CD1c-positive myeloid dendritic cell (primary cell): ENCODE measurements around the gene OR51B2.
"Not testable (repeated sequence)": the region's sequence is repeated elsewhere in the genome, so short reads cannot be mapped to it uniquely, and the experiment has no call there.

Experiments
- DNase-seq: peaks from one replicate; pipeline ENCODE4 v3.0.0-alpha.2; 2016; ENCODE audit errors: extremely low spot score

The OR51B2 gene

DNA sequence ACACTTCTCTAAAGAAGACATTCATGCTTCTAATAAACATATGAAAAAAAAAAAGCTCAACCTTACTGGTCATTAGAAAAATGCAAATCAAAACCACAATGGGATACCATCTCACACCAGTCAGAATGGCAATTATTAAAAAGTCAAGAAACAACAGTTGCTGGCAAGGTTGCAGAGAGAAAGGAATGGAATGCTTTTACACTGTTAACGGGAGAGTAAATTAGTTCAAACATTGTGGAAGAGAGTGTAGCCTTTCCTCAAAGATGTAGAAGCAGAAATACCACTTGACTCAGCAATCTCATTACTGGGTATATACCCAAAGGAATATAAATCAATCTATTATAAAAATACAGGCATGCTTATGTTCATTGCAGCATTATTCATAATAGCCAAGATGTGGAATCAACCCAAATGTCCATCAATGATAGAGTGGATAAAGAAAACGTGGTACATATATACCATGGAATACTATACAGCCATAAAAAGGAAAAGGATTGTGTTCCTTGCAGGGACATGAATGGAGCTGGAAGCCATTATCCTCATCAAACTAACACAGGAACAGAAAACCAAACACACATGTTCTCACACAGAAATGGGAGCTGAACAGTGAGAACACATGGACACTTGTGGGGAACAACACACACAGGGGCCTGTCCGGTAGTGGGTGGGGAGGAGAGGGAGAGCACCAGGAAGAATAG lies 10.6 kb downstream of the OR51B2 start:
- not testable (repeated sequence) for DNase-seq

DNA sequence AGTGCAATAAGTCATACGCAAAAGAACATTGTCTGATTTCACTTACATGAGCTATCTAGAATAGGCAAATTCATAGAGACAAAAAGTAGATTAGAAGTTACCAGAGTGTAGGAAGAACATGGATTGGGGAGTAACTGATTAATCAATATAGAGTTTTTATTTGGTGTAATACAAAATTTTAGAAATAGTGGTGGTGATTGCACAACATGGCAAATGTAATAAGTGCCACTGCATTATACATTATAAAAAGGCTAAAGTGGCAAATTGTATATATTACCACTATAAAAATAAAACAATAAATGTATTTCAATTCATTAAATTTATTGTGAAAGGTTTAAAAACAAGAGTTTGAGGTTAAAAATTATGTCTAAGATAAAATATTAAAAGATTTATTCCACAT lies 13.7 kb downstream of the OR51B2 start:
- no peak for DNase-seq

DNA sequence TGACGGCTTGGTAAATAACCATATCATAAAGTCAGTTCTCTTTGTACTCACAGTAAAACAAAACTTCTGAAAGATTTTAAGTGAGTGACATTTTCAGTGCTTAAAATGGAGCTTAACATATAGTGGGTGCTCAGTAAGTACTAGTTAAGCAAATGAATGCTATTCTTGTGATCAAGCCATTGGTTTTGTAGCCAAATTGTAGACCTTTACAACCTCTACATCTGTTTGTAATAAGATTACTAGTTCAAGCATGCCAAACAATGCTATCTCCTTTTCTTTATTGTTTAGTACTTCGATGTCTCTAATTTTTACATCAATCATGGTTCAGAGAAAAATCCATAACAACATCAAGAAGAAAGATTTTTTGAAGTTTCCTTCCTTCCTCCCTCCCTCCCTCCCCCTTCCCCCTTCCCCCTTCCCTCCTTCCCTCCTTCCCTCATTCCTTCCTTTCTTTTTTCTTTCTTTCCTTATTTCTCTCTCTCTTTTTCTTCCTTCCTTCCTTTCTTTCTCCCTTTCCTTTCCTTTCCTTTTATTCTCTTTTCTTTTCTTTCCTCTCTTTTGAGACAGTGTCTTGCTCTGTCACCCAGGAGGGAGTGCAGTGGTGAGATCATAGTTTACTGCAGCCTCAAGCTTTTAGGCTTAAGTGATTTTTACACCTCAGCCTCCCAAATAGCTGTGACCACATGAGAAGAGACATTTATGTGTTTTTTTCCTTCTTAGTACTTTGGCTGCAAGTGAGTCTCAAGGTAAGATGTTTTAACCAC lies 16.7 kb downstream of the OR51B2 start:
- no peak for DNase-seq

DNA sequence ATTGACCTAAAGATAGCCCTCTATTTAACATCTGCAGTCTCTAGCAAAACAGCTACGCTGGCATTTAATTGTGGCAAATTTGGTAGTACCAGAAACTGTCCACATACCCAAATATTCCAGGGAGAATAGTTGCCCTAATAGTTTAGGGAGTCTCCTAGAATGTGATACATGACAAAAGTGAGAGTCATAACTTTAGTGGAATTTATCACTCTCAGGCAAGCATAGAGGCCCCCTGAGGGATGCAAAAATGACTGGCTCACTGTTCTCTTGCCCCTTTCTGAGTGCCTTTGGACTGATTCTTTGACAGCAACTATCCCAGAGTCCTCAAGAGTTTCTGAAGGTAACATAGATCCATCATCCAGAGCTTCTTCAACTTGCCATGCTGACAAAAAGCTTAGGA lies 20.1 kb downstream of the OR51B2 start:
- DNase-seq: no peak

DNA sequence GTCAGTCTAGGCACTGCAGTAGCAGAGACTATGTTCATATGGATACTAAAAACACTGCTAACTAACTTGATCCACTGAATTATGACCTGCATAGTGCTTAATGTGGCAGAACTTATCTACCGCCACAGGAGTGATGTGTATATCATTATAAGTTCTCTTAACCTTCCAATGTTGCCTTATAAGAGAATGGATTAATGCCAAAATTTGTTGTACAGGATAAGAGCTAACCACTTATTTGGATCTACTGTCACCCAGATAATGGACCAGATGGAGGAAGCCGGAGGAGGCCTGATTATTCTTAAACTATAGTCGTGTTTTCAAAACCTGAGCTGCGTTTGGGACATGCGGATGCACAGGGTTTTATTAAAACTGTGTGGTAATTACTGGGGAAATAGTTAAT lies 20.5 kb downstream of the OR51B2 start:
- DNase-seq: no peak

DNA sequence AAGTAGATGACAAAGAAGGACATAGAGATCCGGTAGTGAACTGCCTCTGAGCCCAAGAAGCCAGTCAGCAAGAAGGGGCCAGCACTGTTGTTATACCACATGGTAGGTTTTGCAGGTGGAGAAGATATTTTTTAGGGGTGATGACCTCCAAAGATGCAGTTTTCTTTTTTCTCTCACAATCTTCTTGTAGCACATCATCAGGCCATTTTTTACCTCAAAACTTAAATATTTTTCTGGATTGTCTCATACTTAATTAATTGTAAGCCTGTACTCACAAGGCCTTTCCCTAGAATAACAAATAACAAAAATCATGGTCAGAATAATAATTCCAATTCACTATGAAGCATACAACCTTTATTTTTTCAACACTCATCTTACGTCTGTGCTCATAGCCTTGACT lies 22.3 kb downstream of the OR51B2 start, which contains the start of gene OR51B4:
OR51B4 (minus strand) TSS at position 101 of the 400 bp plus-strand sequence; CDS start at position 101, 0 bp downstream.
- DNase-seq: no peak

DNA sequence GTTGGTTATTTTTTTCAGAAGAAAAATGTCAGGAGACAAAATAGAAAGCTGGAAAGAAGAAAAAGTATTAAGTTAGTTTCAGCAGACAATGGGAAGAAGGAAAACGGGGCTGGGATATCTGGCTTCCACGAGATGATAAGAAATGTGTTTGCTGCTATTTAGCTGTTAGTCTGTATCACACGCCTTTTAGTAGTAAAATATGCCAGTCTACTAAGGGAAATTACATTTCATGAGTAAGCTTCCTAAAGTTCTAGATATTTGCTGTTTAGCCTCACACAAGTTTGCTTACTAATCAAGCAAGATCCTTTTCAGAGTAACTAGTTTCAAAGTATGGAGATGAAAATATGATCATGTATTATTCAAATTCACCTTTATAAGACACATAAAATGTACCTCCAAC lies 23.8 kb downstream of the OR51B2 start:
- no peak for DNase-seq

DNA sequence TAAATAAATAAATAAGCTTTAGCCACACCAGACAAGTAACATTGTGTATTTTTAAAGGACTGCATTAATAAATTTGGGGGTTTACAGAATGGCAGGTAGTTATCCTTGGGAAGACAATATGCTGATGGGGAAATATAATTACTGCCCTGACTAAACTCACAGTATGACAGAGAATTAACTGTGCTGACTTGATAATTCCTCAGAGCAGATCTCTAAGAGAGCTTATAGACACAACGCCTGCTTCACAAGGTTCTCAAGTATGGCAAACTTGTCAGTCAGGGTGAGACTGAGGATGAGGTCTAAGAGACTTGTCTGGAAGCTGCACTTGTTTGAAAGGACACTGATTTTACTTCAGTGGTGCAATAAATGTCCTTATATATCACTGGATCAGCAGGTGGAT lies 25.6 kb downstream of the OR51B2 start:
- DNase-seq: no peak

DNA sequence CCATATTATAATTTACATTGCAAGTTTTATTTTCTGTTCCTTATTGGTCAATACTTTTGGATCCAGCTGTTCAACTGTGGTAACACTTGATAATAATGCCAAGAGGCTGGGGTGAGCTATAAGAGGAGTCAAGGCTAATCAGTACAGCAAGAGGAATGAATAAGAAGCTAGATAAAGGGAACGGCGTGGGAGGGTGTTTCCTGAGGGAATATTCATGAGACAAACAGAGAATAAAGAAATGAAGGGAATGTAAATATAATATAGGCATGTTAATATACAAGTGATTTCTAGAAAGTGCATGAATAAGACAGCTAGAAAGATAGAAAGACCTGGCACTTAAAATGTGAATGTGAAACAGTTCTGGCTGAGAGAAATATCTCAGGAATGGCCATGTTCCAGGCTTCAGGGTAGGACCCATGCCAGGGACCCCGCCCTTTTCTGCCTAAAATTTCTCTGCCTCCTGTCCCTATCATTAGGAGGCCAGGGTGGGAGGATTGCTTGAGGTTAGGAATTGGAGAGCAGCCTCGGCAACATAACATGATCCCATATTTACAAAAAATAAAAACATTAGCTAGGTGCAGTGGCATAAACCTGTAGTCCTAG lies 26.3 kb downstream of the OR51B2 start:
- no peak for DNase-seq

DNA sequence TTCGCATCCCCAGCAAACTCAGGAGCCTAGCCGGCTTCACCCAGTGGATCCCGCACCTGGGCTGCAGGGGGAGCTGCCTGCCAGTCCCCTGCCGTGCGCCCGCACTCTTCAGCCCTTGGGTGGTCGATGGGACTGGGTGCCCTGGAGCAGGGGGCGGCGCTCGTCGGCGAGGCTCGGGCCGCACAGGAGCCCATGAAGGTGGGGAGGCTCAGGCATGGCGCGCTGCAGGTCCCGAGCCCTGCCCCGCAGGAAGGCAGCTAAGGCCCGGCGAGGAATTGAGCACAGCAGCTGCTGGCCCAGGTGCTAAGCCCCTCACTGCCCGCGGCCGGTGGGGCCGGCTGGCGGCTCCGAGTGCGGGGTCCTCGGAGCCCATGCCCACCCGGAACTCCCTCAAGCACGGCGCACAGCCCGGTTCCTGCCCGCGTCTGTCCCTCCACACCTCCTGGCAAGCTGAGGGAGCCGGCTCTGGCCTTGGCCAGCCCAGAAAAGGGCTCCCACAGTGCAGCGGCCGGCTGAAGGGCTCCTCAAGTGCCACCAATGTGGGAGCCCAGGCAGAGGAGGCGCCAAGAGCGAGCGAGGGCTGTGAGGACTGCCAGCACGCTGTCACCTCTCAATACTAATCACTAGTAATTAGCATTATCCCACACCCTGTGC lies 29.6 kb downstream of the OR51B2 start:
- DNase-seq: not testable (repeated sequence)

DNA sequence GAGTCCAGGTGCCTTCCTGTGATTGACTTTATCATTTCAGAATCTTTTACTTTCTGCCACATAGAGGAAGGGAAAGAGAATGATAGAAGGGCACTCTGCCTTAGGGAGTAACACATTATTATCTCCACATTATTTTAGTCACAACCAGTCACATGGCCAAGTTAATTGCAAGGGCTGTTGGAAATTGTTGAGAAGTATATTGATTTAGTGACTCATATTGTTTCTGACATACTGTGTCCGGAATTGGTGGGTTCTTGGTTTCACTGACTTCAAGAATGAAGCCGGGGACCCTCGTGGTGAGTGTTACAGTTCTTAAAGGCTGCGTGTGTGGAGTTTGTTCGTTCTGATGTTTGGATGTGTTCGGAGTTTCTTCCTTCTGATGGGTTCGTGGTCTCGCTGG lies 31.1 kb downstream of the OR51B2 start:
- no peak for DNase-seq

DNA sequence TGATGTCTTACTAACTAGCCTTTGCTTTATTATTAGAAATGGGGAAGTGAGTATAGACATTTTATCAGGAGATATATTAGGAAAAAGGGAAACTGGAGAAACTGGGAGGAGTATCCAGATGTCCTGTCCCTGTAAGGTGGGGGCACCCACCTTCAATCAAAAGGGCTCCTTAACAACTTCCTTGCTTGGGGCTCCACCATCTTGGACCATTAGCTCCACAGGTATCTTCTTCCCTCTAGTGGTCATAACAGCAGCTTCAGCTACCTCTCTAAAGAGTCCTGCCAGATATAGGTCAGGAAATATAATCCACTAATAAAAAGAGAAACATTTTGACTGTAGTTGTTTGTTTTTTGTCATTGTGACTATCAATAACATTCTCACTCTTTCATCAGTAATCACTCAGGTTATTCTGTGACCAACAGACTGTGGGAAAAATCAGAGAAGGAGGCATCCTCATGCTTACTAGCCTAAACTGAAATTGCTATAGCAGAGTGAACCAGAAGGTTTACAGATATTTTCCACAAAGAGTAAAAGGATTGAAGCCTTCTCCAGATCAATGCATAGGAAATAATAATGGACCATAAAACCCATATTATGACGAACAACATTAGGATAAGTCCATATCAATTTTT lies 32.8 kb downstream of the OR51B2 start:
- no peak for DNase-seq

DNA sequence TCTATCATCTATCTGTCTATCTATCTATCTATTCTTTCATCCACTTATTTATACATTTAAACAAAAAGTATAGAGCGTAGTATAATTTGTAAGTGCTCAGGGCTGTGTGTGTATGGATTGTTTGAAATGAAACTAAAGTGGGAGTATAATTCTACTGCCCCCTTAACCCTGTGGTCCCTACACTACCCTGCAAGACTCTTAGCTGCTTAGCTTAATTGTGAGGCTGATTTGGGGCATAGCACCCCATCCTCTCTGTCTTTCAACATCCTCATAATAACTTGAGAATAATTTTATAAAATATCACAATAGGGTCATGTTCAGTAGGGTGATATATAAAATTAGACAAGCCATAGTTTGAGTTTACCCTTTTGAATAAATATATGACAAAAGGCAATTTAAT lies 34.0 kb downstream of the OR51B2 start:
- DNase-seq: no peak

DNA sequence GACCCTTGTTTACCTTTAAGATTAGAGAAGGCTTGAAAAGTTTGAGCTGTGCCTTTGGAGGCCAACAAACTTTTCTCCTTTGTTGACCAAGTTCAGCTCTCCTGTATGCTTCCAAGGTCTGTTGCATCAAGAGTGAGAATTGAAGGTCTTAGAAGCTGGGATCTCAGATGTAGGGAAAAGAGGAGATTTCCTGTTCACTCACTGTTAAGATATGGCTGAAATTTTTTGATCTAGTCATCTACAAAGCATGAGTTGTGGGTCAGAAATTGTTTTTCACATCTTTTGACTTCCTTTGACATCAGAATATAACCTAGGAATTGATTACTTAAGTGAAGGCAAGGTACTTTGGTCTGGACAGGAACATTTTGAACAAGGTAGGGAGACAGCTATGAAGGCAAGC lies 34.4 kb downstream of the OR51B2 start:
- DNase-seq: no peak

DNA sequence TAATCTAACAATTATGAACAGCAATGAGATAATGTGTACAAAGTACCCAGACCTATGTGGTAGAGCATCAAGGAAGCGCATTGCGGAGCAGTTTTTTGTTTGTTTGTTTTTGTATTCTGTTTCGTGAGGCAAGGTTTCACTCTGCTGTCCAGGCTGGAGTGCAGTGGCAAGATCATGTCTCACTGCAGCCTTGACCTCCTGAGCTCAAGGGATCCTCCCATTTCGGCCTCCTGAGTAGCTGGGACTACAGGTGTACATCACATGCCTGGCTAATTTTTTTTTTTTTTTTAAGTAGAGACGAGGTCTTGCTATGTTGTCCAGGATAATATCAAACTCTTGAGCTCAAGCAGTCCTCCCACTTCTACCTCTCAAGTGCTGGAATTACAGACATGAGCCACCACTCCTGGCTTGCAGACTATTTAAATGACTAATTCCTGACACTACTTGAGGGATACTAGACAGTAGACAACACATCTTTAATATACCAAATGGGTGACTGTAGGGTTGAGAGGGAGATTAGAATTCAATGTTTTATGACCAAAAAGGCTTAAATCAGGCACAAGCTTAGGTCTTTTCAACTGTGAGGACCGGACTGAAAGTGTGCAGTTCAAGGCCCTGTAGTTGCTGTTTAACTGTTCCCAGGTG lies 35.1 kb downstream of the OR51B2 start:
- no peak for DNase-seq

DNA sequence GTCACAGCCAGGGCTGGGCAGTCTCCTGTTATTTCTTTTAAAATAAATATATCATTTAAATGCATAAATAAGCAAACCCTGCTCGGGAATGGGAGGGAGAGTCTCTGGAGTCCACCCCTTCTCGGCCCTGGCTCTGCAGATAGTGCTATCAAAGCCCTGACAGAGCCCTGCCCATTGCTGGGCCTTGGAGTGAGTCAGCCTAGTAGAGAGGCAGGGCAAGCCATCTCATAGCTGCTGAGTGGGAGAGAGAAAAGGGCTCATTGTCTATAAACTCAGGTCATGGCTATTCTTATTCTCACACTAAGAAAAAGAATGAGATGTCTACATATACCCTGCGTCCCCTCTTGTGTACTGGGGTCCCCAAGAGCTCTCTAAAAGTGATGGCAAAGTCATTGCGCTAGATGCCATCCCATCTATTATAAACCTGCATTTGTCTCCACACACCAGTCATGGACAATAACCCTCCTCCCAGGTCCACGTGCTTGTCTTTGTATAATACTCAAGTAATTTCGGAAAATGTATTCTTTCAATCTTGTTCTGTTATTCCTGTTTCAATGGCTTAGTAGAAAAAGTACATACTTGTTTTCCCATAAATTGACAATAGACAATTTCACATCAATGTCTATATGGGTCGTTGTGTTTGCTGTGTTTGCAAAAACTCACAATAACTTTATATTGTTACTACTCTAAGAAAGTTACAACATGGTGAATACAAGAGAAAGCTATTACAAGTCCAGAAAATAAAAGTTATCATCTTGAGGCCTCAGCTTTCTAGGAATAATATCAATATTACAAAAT lies 35.8 kb downstream of the OR51B2 start:
- DNase-seq: no peak

DNA sequence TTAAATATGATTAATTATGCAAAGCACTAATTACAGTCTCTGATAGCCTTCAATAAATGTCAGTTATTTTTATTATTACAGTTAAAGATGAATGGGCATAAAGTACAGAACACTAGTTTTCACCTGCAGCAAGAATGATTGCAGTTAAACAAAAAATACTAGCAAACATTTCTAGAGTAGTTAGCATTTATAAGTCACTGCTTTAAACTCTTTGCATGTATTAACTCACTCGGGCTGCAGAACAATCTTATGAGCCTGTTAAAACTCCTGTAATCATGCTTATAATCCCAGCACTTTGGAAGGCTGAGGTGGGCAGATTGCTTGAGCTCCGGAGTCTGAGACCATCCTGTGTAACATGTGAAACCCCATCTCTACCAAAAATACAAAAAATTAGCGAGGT lies 37.2 kb downstream of the OR51B2 start:
- DNase-seq: no peak

DNA sequence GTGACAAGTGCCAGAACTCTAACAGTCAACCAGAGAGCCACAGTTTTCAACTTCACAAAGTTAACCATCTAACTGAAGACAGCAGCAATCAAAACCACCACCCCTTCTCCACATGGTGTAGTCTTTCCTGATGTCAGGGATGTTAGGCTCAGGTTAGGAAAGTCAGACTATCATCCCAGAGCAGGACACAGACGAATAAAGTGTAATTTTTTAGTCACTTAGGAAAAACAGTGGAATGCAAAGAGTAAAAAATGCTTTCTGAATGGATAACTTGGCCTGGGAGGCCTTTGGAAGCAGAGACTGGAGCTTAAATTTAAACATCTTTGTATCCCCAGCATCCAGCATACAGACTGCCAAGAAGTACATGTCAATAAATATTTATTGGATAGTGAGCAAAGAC lies 37.7 kb downstream of the OR51B2 start:
- DNase-seq: no peak

DNA sequence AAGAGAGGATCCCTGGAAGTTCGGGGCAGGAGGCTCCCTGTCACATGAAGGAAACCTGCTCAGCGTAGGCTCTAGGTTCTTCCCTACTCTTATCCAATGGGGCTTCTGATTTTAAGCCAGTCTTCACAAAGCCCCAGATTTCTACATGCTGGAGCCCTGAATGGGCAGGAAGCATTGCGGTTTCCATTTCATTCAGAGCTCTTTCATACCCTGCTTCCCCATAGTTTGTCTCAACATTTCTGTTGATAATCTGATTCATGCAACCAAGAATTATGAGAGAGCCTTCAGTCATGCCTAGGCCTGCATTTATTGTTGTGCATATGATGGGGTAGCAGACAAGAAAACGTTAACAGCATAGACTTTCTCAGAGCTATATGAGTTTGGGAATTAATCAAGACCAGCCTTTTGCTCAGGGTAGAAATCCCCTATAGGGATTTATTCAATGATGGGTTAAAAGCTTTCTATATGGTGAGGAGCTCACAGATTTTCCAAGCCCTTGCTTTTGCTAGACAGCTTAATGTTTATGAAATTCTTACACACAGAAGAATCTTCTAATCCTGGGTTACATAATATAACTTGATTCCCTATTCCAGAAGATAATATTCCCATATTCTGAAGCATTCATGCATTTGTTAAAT lies 38.3 kb downstream of the OR51B2 start:
- no peak for DNase-seq

DNA sequence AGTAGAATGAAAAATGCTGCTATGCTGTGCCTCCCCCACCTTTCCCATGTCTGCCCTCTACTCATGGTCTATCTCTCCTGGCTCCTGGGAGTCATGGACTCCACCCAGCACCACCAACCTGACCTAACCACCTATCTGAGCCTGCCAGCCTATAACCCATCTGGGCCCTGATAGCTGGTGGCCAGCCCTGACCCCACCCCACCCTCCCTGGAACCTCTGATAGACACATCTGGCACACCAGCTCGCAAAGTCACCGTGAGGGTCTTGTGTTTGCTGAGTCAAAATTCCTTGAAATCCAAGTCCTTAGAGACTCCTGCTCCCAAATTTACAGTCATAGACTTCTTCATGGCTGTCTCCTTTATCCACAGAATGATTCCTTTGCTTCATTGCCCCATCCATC lies 39.5 kb downstream of the OR51B2 start:
- no peak for DNase-seq
